Stomach smooth muscle (tissue), 2 donors: ENCODE measurements around the gene SLC43A2.
A peak's percentile ranks its signal among the peaks of the same experiment; 100 is the strongest.

Experiments
- H3K27ac ChIP-seq: one replicate; pipeline ENCODE4 v1.7.0; 2013; ENCODE audit warnings: mild to moderate bottlenecking, low read length, inconsistent platforms
- H3K27me3 ChIP-seq, 2 donors: one replicate each; pipeline ENCODE4 v1.7.0; 2013; ENCODE audit warnings: low read length in 2 of 2; ENCODE audit not compliant: insufficient read depth in 2 of 2, control insufficient read depth in 1 of 2
- H3K36me3 ChIP-seq, 2 donors: one replicate each; pipeline ENCODE4 v1.7.0; 2013; ENCODE audit warnings: low read length in 2 of 2; ENCODE audit not compliant: control insufficient read depth in 2 of 2, insufficient read depth in 2 of 2
- H3K4me1 ChIP-seq: one replicate; pipeline ENCODE4 v1.7.0; 2013; ENCODE audit warnings: low read length; ENCODE audit not compliant: control insufficient read depth, insufficient read depth
- H3K4me3 ChIP-seq, 2 donors: one replicate each; pipeline ENCODE4 v1.7.0; 2013; ENCODE audit warnings: low read length in 2 of 2
- H3K9ac ChIP-seq, 2 donors: one replicate each; pipeline ENCODE4 v1.7.0; 2013; ENCODE audit warnings: low read length in 2 of 2, mild to moderate bottlenecking in 1 of 2
- H3K9me3 ChIP-seq, 2 donors: one replicate each; pipeline ENCODE4 v1.7.0; 2013; ENCODE audit warnings: low read length in 2 of 2; ENCODE audit not compliant: control insufficient read depth in 2 of 2
- donor health status: healthy.
- donor health status: Pancreatic carcinoma.

Gene SLC43A2

GRCh38 chr17:1649844-1650501 is 21.3 kb upstream of the SLC43A2 start, which contains the start of gene RILP:
Gene RILP (minus strand): TSS chr17:1649866. CDS start chr17:1649804, 62 bp downstream.
- Histone ChIP-seq H3K27ac (peak within 1 kb of the TSS; percentile 93), H3K4me3 (peak within 1 kb of the TSS; percentile 64 to 79), H3K36me3 (peaks cover 42% of the 10 kb centered on the region in 2 donors), H3K4me1 (peaks cover 36% of the 10 kb centered on the region), H3K9me3 (no peaks in the 10 kb centered on the region), H3K9ac (peak within 1 kb of the TSS; percentile 67 to 74), H3K27me3 (no peaks in the 10 kb centered on the region)

GRCh38 chr17:1648963-1649843 is 20.6 kb upstream of the SLC43A2 start:
- H3K36me3 ChIP-seq: peaks cover 34 to 36% of the 10 kb centered on the region in 2 donors
- H3K4me1 ChIP-seq: peaks cover 36% of the 10 kb centered on the region
- H3K9ac ChIP-seq: peak overlapping the region; percentile 67 to 69

GRCh38 chr17:1648173-1648962 is 19.7 kb upstream of the SLC43A2 start:
- peak overlapping the region; percentile 64 to 78 for H3K4me3 ChIP-seq
- H3K9ac ChIP-seq: peak overlapping the region; percentile 44 to 55
- no peaks in the 10 kb centered on the region for H3K27me3 ChIP-seq
- peaks cover 26 to 28% of the 10 kb centered on the region in 2 donors for H3K36me3 ChIP-seq
- H3K4me1 ChIP-seq: peaks cover 44% of the 10 kb centered on the region
- no peaks in the 10 kb centered on the region for H3K9me3 ChIP-seq
- peak overlapping the region; percentile 93 for H3K27ac ChIP-seq

More at GRCh38 chr17:1648963-1649843, 20.6 kb upstream of the SLC43A2 start:
- Histone ChIP-seq H3K9me3 (no peaks in the 10 kb centered on the region), H3K27ac (peak overlapping the region; percentile 93), H3K27me3 (no peaks in the 10 kb centered on the region), H3K4me3 (peak overlapping the region; percentile 64 to 79)

- Histone ChIP-seq H3K27ac (peak overlapping the region; percentile 93), H3K36me3 (peaks cover 20 to 22% of the 10 kb centered on the region in 2 donors), H3K9ac (peak overlapping the region in 1 of 2 donors; percentile 36), H3K4me1 (peaks cover 45% of the 10 kb centered on the region), H3K27me3 (no peaks in the 10 kb centered on the region), H3K9me3 (no peaks in the 10 kb centered on the region), H3K4me3 (peak overlapping the region; percentile 64 to 78)
These were observed 19.2 kb upstream of the SLC43A2 start for GRCh38 chr17:1647802-1648171.

GRCh38 chr17:1646199-1646875 is 17.7 kb upstream of the SLC43A2 start:
- H3K27me3 ChIP-seq: no peaks in the 10 kb centered on the region
- H3K4me1 ChIP-seq: peaks cover 45% of the 10 kb centered on the region
- H3K9me3 ChIP-seq: no peaks in the 10 kb centered on the region
- no peak overlapping the region for H3K9ac ChIP-seq
- H3K4me3 ChIP-seq: peak overlapping the region in 1 of 2 donors; percentile 22
- H3K27ac ChIP-seq: peak overlapping the region; percentile 18
- H3K36me3 ChIP-seq: peaks cover 6 to 10% of the 10 kb centered on the region in 2 donors

GRCh38 chr17:1645207-1646171 is 16.9 kb upstream of the SLC43A2 start, which contains the start of gene SCARF1:
Gene SCARF1 (minus strand): TSS chr17:1645732. CDS start chr17:1645697, 35 bp downstream.
- peaks cover 0 to 2% of the 10 kb centered on the region in 2 donors for H3K36me3 ChIP-seq
- no peak within 1 kb of the TSS for H3K9ac ChIP-seq
- peaks cover 39% of the 10 kb centered on the region for H3K4me1 ChIP-seq
- no peaks in the 10 kb centered on the region for H3K9me3 ChIP-seq
- H3K4me3 ChIP-seq: peak within 1 kb of the TSS in 1 of 2 donors; percentile 70
- peak within 1 kb of the TSS; percentile 18 for H3K27ac ChIP-seq
- no peaks in the 10 kb centered on the region for H3K27me3 ChIP-seq

- H3K9ac ChIP-seq: no peak overlapping the region
- H3K27ac ChIP-seq: peak overlapping the region; percentile 11
- H3K36me3 ChIP-seq: peaks cover 0 to 2% of the 10 kb centered on the region in 2 donors
- H3K4me1 ChIP-seq: peaks cover 30% of the 10 kb centered on the region
- H3K27me3 ChIP-seq: no peaks in the 10 kb centered on the region
- no peaks in the 10 kb centered on the region for H3K9me3 ChIP-seq
- peak overlapping the region in 1 of 2 donors; percentile 70 for H3K4me3 ChIP-seq
These were observed 16.0 kb upstream of the SLC43A2 start for GRCh38 chr17:1644493-1645206.

- H3K36me3 ChIP-seq: peaks cover 0 to 2% of the 10 kb centered on the region in 2 donors
- no peaks in the 10 kb centered on the region for H3K27me3 ChIP-seq
- H3K4me3 ChIP-seq: peak overlapping the region; percentile 30 to 70
- H3K4me1 ChIP-seq: peaks cover 28% of the 10 kb centered on the region
- no peak overlapping the region for H3K9ac ChIP-seq
- no peaks in the 10 kb centered on the region for H3K9me3 ChIP-seq
- H3K27ac ChIP-seq: no peak overlapping the region
These were observed 15.4 kb upstream of the SLC43A2 start for GRCh38 chr17:1643999-1644492.
